K562 (cell line): ENCODE measurements around the gene IGSF3. TPM values are rescaled to one million over a fixed set of nuclear protein-coding genes. Genes with fewer than 3 reads are reported as not detected.

Experiments used
- DMBX1 ChIP-seq: fragments of 250-450 bp; sonication (Bioruptor Pico); IDR thresholded peaks from 2 replicates; pipeline ENCODE4 v1.8.0; 2022; ENCODE audit warnings: inconsistent platforms, mild to moderate bottlenecking, moderate library complexity, borderline replicate concordance
- FOXP1 ChIP-seq: sonication (generic); formaldehyde crosslinking; IDR thresholded peaks from 2 replicates; pipeline ENCODE4 v1.8.0; 2022; ENCODE audit warnings: mild to moderate bottlenecking, missing genetic modification reagents
- SPI1 ChIP-seq: IDR thresholded peaks from 2 replicates; pipeline ENCODE4 v1.6.1; 2011; ENCODE audit warnings: low read depth, low read length, control low read depth, borderline replicate concordance
- ZNF184 ChIP-seq: sonication (generic); formaldehyde crosslinking; IDR thresholded peaks from 2 replicates; pipeline ENCODE4 v1.5.0; 2020; ENCODE audit warnings: missing genetic modification reagents
- ZNF431 ChIP-seq: sonication (generic); formaldehyde crosslinking; IDR thresholded peaks from 2 replicates; pipeline ENCODE4 v1.8.0; 2022; ENCODE audit warnings: mild to moderate bottlenecking, missing genetic modification reagents
- ZNF668 ChIP-seq: fragments of 250-450 bp; sonication (Bioruptor Pico); IDR thresholded peaks from 2 replicates; pipeline ENCODE4 v1.8.0; 2022; ENCODE audit warnings: mild to moderate bottlenecking, inconsistent platforms
- polyA plus RNA-seq, 8 experiments: library from polyadenylated mRNA; depleted of rRNA in 4 of 8; stranded (reverse) in 5 of 8; unstranded in 3 of 8; fragments of >200 nt; fragmentation: Nextera tagmentation in 2 of 8; fragmentation: Illumina TruSeq in 1 of 8; extraction: Ambion mirVana in 2 of 8; extraction: Trizol in 1 of 8; gene quantifications; 2 replicates each; pipeline versions ENCODE4 v1.2.1 to v1.2.3, GENCODE V29; 2011 to 2014; ENCODE audit warnings: inconsistent platforms in 1 of 8, missing spikeins in 1 of 8
- total RNA-seq, 7 experiments: library from RNA; depleted of rRNA in 6 of 7; stranded (reverse); fragments of >200 nt in 6 of 7; fragmentation: Illumina TruSeq in 2 of 7; extraction: Trizol in 2 of 7; gene quantifications; 2 replicates each; pipeline versions ENCODE4 v1.2.1 to v1.2.3, GENCODE V29; 2011 to 2021; ENCODE audit warnings: low replicate concordance in 1 of 7
- TF ChIP-seq, protein P1 (sequence below): fragments of 250-450 bp; sonication (Bioruptor Pico); IDR thresholded peaks from 2 replicates; pipeline ENCODE4 v1.9.0; 2021; ENCODE audit warnings: mild to moderate bottlenecking, inconsistent platforms
- TF ChIP-seq, protein P2 (sequence below): fragments of 250-450 bp; sonication (Bioruptor Pico); IDR thresholded peaks from 2 replicates; pipeline ENCODE4 v1.4.0; 2020; ENCODE audit warnings: mild to moderate bottlenecking
- TF ChIP-seq, protein P3 (sequence below): fragments of 250-450 bp; sonication (Bioruptor Pico); IDR thresholded peaks from 2 replicates; pipeline ENCODE4 v1.6.1; 2021; ENCODE audit warnings: mild to moderate bottlenecking
- TF ChIP-seq, protein P4 (sequence below): fragments of 450-650 bp; IDR thresholded peaks from 2 replicates; pipeline ENCODE4 v1.6.1; 2016
- TF ChIP-seq, protein P5 (sequence below), 2 experiments: fragments of 200-800 bp in 1 of 2; sonication (Bioruptor generic) in 1 of 2; sonication (generic) in 1 of 2; formaldehyde crosslinking in 1 of 2; IDR thresholded peaks in 1 of 2; conservative IDR thresholded peaks in 1 of 2; 2 replicates each; pipeline versions ENCODE4 v1.5.0 to v1.6.1; 2016 to 2020; ENCODE audit warnings: missing compliant biosample characterization in 1 of 2, missing genetic modification characterization in 1 of 2, missing genetic modification reagents in 1 of 2
- TF ChIP-seq, protein P6 (sequence below): fragments of 250-450 bp; sonication (Bioruptor Pico); IDR thresholded peaks from 2 replicates; pipeline ENCODE4 v1.4.0; 2020; ENCODE audit warnings: mild to moderate bottlenecking, moderate library complexity
- TF ChIP-seq, protein P7 (sequence below): fragments of 450-650 bp; formaldehyde crosslinking; IDR thresholded peaks from 2 replicates; pipeline ENCODE4 v1.4.0; 2020; ENCODE audit warnings: mild to moderate bottlenecking, moderate library complexity

IGSF3 gene
- total and polyA plus RNA-seq, 9 of the 15 experiments (the other 6 are each of a cell fraction or from before 2014, with no cell fraction given), result 1.1 to 15.0 (median 8.3) TPM

DNA sequence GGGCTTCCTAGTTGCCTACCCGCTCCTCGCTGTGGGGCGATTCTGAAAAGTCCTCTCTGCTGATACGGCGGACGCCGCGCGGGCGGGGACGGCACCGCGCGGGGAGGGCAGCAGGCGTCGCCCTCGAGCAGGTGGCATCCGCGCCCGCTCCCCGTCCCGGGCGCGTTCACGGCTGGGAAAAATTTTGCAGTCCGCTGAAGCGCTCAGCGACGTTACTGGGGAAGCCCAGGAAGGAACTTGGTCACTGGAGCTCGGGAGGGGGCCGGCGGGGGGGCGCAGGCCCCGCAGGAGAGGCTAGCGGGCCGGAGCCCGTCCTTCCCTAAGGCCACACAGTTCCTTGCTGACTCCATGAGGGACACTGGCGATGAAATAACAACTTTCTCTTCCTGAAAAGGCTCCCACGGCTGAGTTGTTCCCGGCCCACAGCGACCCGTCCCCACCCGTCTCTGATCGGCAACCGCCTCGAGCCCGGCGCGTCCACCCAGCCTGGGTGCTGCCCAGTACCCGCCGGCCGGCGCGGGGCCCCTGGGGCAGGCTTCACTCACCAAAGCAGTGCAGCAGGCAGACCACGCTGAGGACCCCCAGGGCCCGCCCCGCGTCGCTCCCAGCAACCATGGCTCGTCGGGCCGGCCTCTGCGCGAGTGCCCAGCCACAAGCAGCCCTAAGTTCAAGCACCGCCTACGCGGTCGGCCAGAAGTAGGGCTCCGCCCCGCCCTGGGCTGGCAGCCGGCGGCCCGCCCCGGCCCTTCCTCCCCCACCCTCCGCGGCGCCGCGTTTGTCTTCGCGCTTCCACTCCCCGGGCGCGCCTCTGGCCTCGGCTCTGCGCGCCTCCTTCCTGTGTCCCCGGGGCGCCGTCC, 96.9 kb downstream of the IGSF3 start, which contains the start of gene CD58 (continued):
- TF ChIP-seq, protein P1, sequence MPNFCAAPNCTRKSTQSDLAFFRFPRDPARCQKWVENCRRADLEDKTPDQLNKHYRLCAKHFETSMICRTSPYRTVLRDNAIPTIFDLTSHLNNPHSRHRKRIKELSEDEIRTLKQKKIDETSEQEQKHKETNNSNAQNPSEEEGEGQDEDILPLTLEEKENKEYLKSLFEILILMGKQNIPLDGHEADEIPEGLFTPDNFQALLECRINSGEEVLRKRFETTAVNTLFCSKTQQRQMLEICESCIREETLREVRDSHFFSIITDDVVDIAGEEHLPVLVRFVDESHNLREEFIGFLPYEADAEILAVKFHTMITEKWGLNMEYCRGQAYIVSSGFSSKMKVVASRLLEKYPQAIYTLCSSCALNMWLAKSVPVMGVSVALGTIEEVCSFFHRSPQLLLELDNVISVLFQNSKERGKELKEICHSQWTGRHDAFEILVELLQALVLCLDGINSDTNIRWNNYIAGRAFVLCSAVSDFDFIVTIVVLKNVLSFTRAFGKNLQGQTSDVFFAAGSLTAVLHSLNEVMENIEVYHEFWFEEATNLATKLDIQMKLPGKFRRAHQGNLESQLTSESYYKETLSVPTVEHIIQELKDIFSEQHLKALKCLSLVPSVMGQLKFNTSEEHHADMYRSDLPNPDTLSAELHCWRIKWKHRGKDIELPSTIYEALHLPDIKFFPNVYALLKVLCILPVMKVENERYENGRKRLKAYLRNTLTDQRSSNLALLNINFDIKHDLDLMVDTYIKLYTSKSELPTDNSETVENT, result peak; percentile 85
- TF ChIP-seq, protein P2, sequence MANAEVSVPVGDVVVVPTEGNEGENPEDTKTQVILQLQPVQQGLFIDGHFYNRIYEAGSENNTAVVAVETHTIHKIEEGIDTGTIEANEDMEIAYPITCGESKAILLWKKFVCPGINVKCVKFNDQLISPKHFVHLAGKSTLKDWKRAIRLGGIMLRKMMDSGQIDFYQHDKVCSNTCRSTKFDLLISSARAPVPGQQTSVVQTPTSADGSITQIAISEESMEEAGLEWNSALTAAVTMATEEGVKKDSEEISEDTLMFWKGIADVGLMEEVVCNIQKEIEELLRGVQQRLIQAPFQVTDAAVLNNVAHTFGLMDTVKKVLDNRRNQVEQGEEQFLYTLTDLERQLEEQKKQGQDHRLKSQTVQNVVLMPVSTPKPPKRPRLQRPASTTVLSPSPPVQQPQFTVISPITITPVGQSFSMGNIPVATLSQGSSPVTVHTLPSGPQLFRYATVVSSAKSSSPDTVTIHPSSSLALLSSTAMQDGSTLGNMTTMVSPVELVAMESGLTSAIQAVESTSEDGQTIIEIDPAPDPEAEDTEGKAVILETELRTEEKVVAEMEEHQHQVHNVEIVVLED (CRISPR knock-in tag), result no peak; the same call in none of the 2 replicates
- TF ChIP-seq, protein P3, sequence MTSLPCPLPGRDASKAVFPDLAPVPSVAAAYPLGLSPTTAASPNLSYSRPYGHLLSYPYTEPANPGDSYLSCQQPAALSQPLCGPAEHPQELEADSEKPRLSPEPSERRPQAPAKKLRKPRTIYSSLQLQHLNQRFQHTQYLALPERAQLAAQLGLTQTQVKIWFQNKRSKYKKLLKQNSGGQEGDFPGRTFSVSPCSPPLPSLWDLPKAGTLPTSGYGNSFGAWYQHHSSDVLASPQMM (CRISPR knock-in tag), result no peak
- TF ChIP-seq DMBX1 (CRISPR knock-in tag) (no peak), ZNF184 (no peak), ZNF668 (CRISPR knock-in tag) (no peak), ZNF431 (CRISPR knock-in tag) (no peak), SPI1 (peak; percentile 13; the same call in 1 of the 2 replicates), FOXP1 (CRISPR knock-in tag) (peak; percentile 43; the same call in 1 of the 2 replicates)
- TF ChIP-seq, protein P4, sequence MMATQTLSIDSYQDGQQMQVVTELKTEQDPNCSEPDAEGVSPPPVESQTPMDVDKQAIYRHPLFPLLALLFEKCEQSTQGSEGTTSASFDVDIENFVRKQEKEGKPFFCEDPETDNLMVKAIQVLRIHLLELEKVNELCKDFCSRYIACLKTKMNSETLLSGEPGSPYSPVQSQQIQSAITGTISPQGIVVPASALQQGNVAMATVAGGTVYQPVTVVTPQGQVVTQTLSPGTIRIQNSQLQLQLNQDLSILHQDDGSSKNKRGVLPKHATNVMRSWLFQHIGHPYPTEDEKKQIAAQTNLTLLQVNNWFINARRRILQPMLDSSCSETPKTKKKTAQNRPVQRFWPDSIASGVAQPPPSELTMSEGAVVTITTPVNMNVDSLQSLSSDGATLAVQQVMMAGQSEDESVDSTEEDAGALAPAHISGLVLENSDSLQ, result no peak; the same call in 1 of the 2 replicates
- TF ChIP-seq, protein P5, sequence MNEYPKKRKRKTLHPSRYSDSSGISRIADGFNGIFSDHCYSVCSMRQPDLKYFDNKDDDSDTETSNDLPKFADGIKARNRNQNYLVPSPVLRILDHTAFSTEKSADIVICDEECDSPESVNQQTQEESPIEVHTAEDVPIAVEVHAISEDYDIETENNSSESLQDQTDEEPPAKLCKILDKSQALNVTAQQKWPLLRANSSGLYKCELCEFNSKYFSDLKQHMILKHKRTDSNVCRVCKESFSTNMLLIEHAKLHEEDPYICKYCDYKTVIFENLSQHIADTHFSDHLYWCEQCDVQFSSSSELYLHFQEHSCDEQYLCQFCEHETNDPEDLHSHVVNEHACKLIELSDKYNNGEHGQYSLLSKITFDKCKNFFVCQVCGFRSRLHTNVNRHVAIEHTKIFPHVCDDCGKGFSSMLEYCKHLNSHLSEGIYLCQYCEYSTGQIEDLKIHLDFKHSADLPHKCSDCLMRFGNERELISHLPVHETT (CRISPR knock-in tag; conservative IDR thresholded peaks at IDR 0.05 in 1 of 2, IDR thresholded peaks at IDR 0.05 in 1 of 2), result peak in 1 of 2 experiments; percentile 47; a peak in 1 of 4 replicates
- TF ChIP-seq, protein P6, sequence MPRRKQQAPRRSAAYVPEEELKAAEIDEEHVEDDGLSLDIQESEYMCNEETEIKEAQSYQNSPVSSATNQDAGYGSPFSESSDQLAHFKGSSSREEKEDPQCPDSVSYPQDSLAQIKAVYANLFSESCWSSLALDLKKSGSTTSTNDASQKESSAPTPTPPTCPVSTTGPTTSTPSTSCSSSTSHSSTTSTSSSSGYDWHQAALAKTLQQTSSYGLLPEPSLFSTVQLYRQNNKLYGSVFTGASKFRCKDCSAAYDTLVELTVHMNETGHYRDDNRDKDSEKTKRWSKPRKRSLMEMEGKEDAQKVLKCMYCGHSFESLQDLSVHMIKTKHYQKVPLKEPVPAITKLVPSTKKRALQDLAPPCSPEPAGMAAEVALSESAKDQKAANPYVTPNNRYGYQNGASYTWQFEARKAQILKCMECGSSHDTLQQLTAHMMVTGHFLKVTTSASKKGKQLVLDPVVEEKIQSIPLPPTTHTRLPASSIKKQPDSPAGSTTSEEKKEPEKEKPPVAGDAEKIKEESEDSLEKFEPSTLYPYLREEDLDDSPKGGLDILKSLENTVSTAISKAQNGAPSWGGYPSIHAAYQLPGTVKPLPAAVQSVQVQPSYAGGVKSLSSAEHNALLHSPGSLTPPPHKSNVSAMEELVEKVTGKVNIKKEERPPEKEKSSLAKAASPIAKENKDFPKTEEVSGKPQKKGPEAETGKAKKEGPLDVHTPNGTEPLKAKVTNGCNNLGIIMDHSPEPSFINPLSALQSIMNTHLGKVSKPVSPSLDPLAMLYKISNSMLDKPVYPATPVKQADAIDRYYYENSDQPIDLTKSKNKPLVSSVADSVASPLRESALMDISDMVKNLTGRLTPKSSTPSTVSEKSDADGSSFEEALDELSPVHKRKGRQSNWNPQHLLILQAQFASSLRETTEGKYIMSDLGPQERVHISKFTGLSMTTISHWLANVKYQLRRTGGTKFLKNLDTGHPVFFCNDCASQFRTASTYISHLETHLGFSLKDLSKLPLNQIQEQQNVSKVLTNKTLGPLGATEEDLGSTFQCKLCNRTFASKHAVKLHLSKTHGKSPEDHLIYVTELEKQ, result no peak
- TF ChIP-seq, protein P7, sequence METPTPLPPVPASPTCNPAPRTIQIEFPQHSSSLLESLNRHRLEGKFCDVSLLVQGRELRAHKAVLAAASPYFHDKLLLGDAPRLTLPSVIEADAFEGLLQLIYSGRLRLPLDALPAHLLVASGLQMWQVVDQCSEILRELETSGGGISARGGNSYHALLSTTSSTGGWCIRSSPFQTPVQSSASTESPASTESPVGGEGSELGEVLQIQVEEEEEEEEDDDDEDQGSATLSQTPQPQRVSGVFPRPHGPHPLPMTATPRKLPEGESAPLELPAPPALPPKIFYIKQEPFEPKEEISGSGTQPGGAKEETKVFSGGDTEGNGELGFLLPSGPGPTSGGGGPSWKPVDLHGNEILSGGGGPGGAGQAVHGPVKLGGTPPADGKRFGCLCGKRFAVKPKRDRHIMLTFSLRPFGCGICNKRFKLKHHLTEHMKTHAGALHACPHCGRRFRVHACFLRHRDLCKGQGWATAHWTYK (CRISPR knock-in tag), result peak; percentile 51; the same call in 1 of the 2 replicates
